SK-N-SH (cell line): ENCODE results near the gene PRAMEF1.

Experiments
- POLR2AphosphoS5 ChIP-seq: IDR thresholded peaks from 2 replicates; pipeline ENCODE4 v1.6.1; 2012; ENCODE audit warnings: low read depth, low read length
- YY1 ChIP-seq: IDR thresholded peaks from 2 replicates; pipeline ENCODE4 v1.4.0; 2012; ENCODE audit warnings: low read depth, mild to moderate bottlenecking

- TF ChIP-seq YY1 (no peak), POLR2AphosphoS5 (no peak)
Observed at GRCh38 chr1:12770620-12771019, 20.6 kb upstream of the PRAMEF1 start.
